CD4-positive, alpha-beta memory T cell (primary cell): ENCODE results near the gene RBM19. TPM values are rescaled to one million over a fixed set of nuclear protein-coding genes. Genes with fewer than 3 reads are reported as not detected.

ENCODE experiments used
- CTCF ChIA-PET: fragments of 350-600 bp; sonication (Branson Sonifier 250); formaldehyde crosslinking; loops from one replicate; lab custom pipeline; 2021; ENCODE audit warnings: inconsistent platforms; ENCODE audit not compliant: partially characterized antibody; lab: Charles Lee
- POLR2A ChIA-PET: fragments of 350-600 bp; sonication (Branson Sonifier 250); formaldehyde crosslinking; loops from one replicate; lab custom pipeline; 2021; ENCODE audit not compliant: partially characterized antibody; lab: Charles Lee
- DNase-seq, 5 donors: peaks; one replicate each; pipeline versions ENCODE4 v3.0.0 to v3.0.0-alpha.2; 2020 to 2022; ENCODE audit warnings: mixed read lengths in 1 of 5
- H3K27ac ChIP-seq: one replicate; pipeline ENCODE4 v1.7.0; 2013; ENCODE audit warnings: low read depth, low read length
- H3K27me3 ChIP-seq: 2 replicates; pipeline ENCODE4 v1.7.0; 2013; ENCODE audit warnings: mild to moderate bottlenecking, low read length, moderate library complexity; ENCODE audit not compliant: insufficient read depth
- H3K36me3 ChIP-seq: 2 replicates; pipeline ENCODE4 v1.7.0; 2013; ENCODE audit warnings: mild to moderate bottlenecking, low read length, moderate library complexity; ENCODE audit not compliant: insufficient read depth
- H3K4me1 ChIP-seq: 2 replicates; pipeline ENCODE4 v1.7.0; 2013; ENCODE audit warnings: mild to moderate bottlenecking, low read length, moderate library complexity; ENCODE audit not compliant: insufficient read depth
- H3K4me3 ChIP-seq, 2 donors: one replicate each; pipeline ENCODE4 v1.7.0; 2013; ENCODE audit warnings: low read length in 2 of 2, mild to moderate bottlenecking in 1 of 2
- H3K9me3 ChIP-seq, 2 donors: one replicate each; pipeline ENCODE4 v1.7.0; 2013; ENCODE audit warnings: low read length in 2 of 2, control low read depth in 1 of 2; ENCODE audit not compliant: control insufficient read depth in 1 of 2
- H3K27ac Mint-ChIP-seq, 7 donors: one replicate each; pipeline ENCODE4 v1.8.0; 2020 to 2021; ENCODE audit warnings: mixed read lengths in 7 of 7, mild to moderate bottlenecking in 6 of 7, inconsistent platforms in 3 of 7, moderate library complexity in 3 of 7
- H3K27me3 Mint-ChIP-seq, 2 donors: one replicate each; pipeline ENCODE4 v1.8.0; 2020 to 2021; ENCODE audit warnings: mixed read lengths in 2 of 2
- H3K36me3 Mint-ChIP-seq, 2 donors: one replicate each; pipeline ENCODE4 v1.8.0; 2020 to 2021; ENCODE audit warnings: mixed read lengths in 2 of 2, inconsistent platforms in 1 of 2, mild to moderate bottlenecking in 1 of 2
- H3K4me1 Mint-ChIP-seq, 4 donors: one replicate each; pipeline ENCODE4 v1.8.0; 2020 to 2021; ENCODE audit warnings: mixed read lengths in 4 of 4, mild to moderate bottlenecking in 1 of 4
- H3K4me3 Mint-ChIP-seq, 8 donors: one replicate each; pipeline ENCODE4 v1.8.0; 2020 to 2021; ENCODE audit warnings: mixed read lengths in 8 of 8, mild to moderate bottlenecking in 7 of 8, moderate library complexity in 6 of 8, inconsistent platforms in 3 of 8
- H3K9me3 Mint-ChIP-seq, 8 donors: one replicate each; pipeline ENCODE4 v1.8.0; 2020 to 2021; ENCODE audit warnings: mixed read lengths in 8 of 8, mild to moderate bottlenecking in 5 of 8, inconsistent platforms in 3 of 8, moderate library complexity in 1 of 8
- intact Hi-C: fragments of 100-400 bp; cut with micrococcal nuclease; formaldehyde crosslinking; loops from one replicate; pipeline ENCODE4 v1.15.1; 2023
- polyA plus RNA-seq, 2 donors: library from polyadenylated mRNA; unstranded; fragments of 300-500 nt; fragmentation: Illumina TruSeq; gene quantifications; one replicate each; pipeline ENCODE4 v1.2.3, GENCODE V29; 2021
- total RNA-seq, 2 experiments: library from RNA; stranded (reverse); gene quantifications; one replicate each; pipeline ENCODE4 v1.2.3, GENCODE V29; 2021

The RBM19 gene
- 10 to 100 TPM; 71.0 to 78.4 TPM for total RNA-seq
- 10 to 100 TPM in 1 of 2 donors, 1 to 10 TPM in 1; 2.9 to 13.9 TPM for polyA plus RNA-seq

- Mint-ChIP-seq H3K27ac (peak within 1 kb of the TSS; percentile 89 to 97 (median 96)), H3K4me1 (peaks cover 29 to 59% (median 48%) of the 10 kb centered on the region in 4 donors), H3K4me3 (peak within 1 kb of the TSS; percentile 97 to 100 (median 98)), H3K9me3 (no peaks in the 10 kb centered on the region), H3K27me3 (no peaks in the 10 kb centered on the region), H3K36me3 (peaks cover 20 to 36% of the 10 kb centered on the region in 2 donors)
- H3K9me3 ChIP-seq, result no peaks in the 10 kb centered on the region
- ChIA-PET POLR2A (interaction anchor here (1.0 kb wide), 1 partner anchor 542 kb away, joined by 3 read pairs; no protein-coding TSS in a partner anchor), CTCF (interaction anchor here (0.9 to 4.9 kb wide), 14 partner anchors 9 to 1957 kb away, joined by 3 to 48 read pairs (median 4); no protein-coding TSS in a partner anchor)
- peaks cover 38% of the 10 kb centered on the region for H3K4me1 ChIP-seq
- peak within 1 kb of the TSS; percentile 64 for H3K27ac ChIP-seq
- peak within 1 kb of the TSS; percentile 72 to 93 for H3K4me3 ChIP-seq
- intact Hi-C loops, result loop anchor here (1.0 kb wide), 1 partner anchor 1951 kb away; no protein-coding TSS in a partner anchor
- peak; percentile 97 to 98 (median 98) for DNase-seq
- H3K36me3 ChIP-seq, result peaks cover 15% of the 10 kb centered on the region
- H3K27me3 ChIP-seq, result no peaks in the 10 kb centered on the region
These were observed at the start of gene RBM19 for GRCh38 chr12:113965951-113966797. Gene RBM19, minus strand, starts transcription at chr12:113966325. Its CDS starts 98 bp downstream, at chr12:113966227.

GRCh38 chr12:114015851-114016250, 49.7 kb upstream of the RBM19 start:
- ChIA-PET POLR2A (no interaction called here), CTCF (no interaction called here)
- Histone ChIP-seq H3K36me3 (no peaks in the 10 kb centered on the region), H3K9me3 (no peaks in the 10 kb centered on the region), H3K27me3 (no peaks in the 10 kb centered on the region), H3K4me3 (no peak overlapping the region), H3K4me1 (no peaks in the 10 kb centered on the region), H3K27ac (no peak overlapping the region)
- no peak for DNase-seq
- H3K27ac Mint-ChIP-seq, result no peak overlapping the region
- no peak overlapping the region for H3K4me3 Mint-ChIP-seq
- peaks cover 5 to 8% of the 10 kb centered on the region in 2 donors for H3K27me3 Mint-ChIP-seq
- H3K4me1 Mint-ChIP-seq, result no peaks in the 10 kb centered on the region
- intact Hi-C loops, result no loop called here
- no peaks in the 10 kb centered on the region for H3K36me3 Mint-ChIP-seq
- H3K9me3 Mint-ChIP-seq, result no peaks in the 10 kb centered on the region

GRCh38 chr12:114013575-114014345, 47.6 kb upstream of the RBM19 start:
- H3K4me3 Mint-ChIP-seq, result no peak overlapping the region
- no peak overlapping the region for H3K27ac ChIP-seq
- no peak for DNase-seq
- peaks cover 11 to 12% of the 10 kb centered on the region in 2 donors for H3K27me3 Mint-ChIP-seq
- H3K4me3 ChIP-seq, result no peak overlapping the region
- H3K27me3 ChIP-seq, result no peaks in the 10 kb centered on the region
- no peaks in the 10 kb centered on the region for H3K4me1 ChIP-seq
- no peaks in the 10 kb centered on the region for H3K9me3 ChIP-seq
- intact Hi-C loops, result no loop called here
- POLR2A ChIA-PET, result no interaction called here
- no peaks in the 10 kb centered on the region for H3K36me3 ChIP-seq
- H3K4me1 Mint-ChIP-seq, result no peaks in the 10 kb centered on the region
- H3K36me3 Mint-ChIP-seq, result no peaks in the 10 kb centered on the region
- H3K27ac Mint-ChIP-seq, result no peak overlapping the region
- CTCF ChIA-PET, result no interaction called here
- no peaks in the 10 kb centered on the region for H3K9me3 Mint-ChIP-seq

- no peak for DNase-seq
- Mint-ChIP-seq H3K36me3 (no peaks in the 10 kb centered on the region), H3K9me3 (no peaks in the 10 kb centered on the region), H3K4me1 (no peaks in the 10 kb centered on the region), H3K27me3 (peaks cover 14 to 15% of the 10 kb centered on the region in 2 donors), H3K27ac (no peak overlapping the region), H3K4me3 (no peak overlapping the region)
- no peak overlapping the region for H3K27ac ChIP-seq
- POLR2A ChIA-PET, result no interaction called here
- no peaks in the 10 kb centered on the region for H3K36me3 ChIP-seq
- H3K4me3 ChIP-seq, result no peak overlapping the region
- H3K27me3 ChIP-seq, result no peaks in the 10 kb centered on the region
- CTCF ChIA-PET, result no interaction called here
- intact Hi-C loops, result no loop called here
- no peaks in the 10 kb centered on the region for H3K4me1 ChIP-seq
- no peaks in the 10 kb centered on the region for H3K9me3 ChIP-seq
These were observed 46.8 kb upstream of the RBM19 start for GRCh38 chr12:114012744-114013431.

GRCh38 chr12:114011711-114012110, 45.6 kb upstream of the RBM19 start:
- Mint-ChIP-seq H3K4me1 (no peaks in the 10 kb centered on the region), H3K27ac (peak overlapping the region in 2 of 7 donors; percentile 64 to 82), H3K4me3 (no peak overlapping the region), H3K27me3 (peaks cover 16 to 19% of the 10 kb centered on the region in 2 donors), H3K36me3 (no peaks in the 10 kb centered on the region), H3K9me3 (no peaks in the 10 kb centered on the region)
- Histone ChIP-seq H3K4me1 (no peaks in the 10 kb centered on the region), H3K27ac (no peak overlapping the region), H3K36me3 (no peaks in the 10 kb centered on the region), H3K4me3 (no peak overlapping the region), H3K9me3 (no peaks in the 10 kb centered on the region), H3K27me3 (no peaks in the 10 kb centered on the region)
- no peak for DNase-seq
- intact Hi-C loops, result no loop called here
- CTCF ChIA-PET, result no interaction called here
- POLR2A ChIA-PET, result no interaction called here

- no peaks in the 10 kb centered on the region for H3K27me3 ChIP-seq
- no peaks in the 10 kb centered on the region for H3K36me3 Mint-ChIP-seq
- H3K4me3 Mint-ChIP-seq, result no peak overlapping the region
- CTCF ChIA-PET, result no interaction called here
- H3K27ac ChIP-seq, result no peak overlapping the region
- no peaks in the 10 kb centered on the region for H3K4me1 ChIP-seq
- no peaks in the 10 kb centered on the region for H3K4me1 Mint-ChIP-seq
- peaks cover 16 to 25% of the 10 kb centered on the region in 2 donors for H3K27me3 Mint-ChIP-seq
- H3K27ac Mint-ChIP-seq, result no peak overlapping the region
- intact Hi-C loops, result no loop called here
- no peaks in the 10 kb centered on the region for H3K36me3 ChIP-seq
- H3K9me3 Mint-ChIP-seq, result no peaks in the 10 kb centered on the region
- DNase-seq, result no peak
- no peaks in the 10 kb centered on the region for H3K9me3 ChIP-seq
- H3K4me3 ChIP-seq, result no peak overlapping the region
- POLR2A ChIA-PET, result no interaction called here
These were observed 40.6 kb upstream of the RBM19 start for GRCh38 chr12:114006482-114007425.
